HG03457 (cell line): ENCODE results near the gene KIF26B.
"Not testable (repeated sequence)": the region's sequence is repeated elsewhere in the genome, so short reads cannot be mapped to it uniquely, and the experiment has no call there.

Experiments used
- ATAC-seq: cut with Tn5 transposase; IDR thresholded peaks from one replicate; pipeline ENCODE4 v1.9.1; 2021; ENCODE audit warnings: moderate number of reproducible peaks; ENCODE audit not compliant: unreplicated experiment

Gene KIF26B

GRCh38 chr1:245154429-245155271 lies at the start of gene KIF26B:
TSS of gene KIF26B (plus strand) at chr1:245154985. CDS start at chr1:245155425, 440 bp downstream.
- ATAC-seq: no peak

- ATAC-seq: no peak
These were observed 49.7 kb upstream of the KIF26B start for GRCh38 chr1:245105042-245105441.

GRCh38 chr1:245105815-245106410 lies 48.9 kb upstream of the KIF26B start:
- ATAC-seq: no peak

GRCh38 chr1:245107776-245108114 lies 47.0 kb upstream of the KIF26B start:
- ATAC-seq: no peak

- ATAC-seq: no peak
These were observed 46.5 kb upstream of the KIF26B start for GRCh38 chr1:245108246-245108645.

- no peak for ATAC-seq
These were observed 45.9 kb upstream of the KIF26B start for GRCh38 chr1:245108909-245109308.

GRCh38 chr1:245110406-245110805 lies 44.4 kb upstream of the KIF26B start:
- no peak for ATAC-seq

- no peak for ATAC-seq
These were observed 43.7 kb upstream of the KIF26B start for GRCh38 chr1:245111073-245111472.

- no peak for ATAC-seq
These were observed 41.1 kb upstream of the KIF26B start for GRCh38 chr1:245113649-245114048.

- no peak for ATAC-seq
These were observed 38.7 kb upstream of the KIF26B start for GRCh38 chr1:245116131-245116530.

GRCh38 chr1:245116751-245117150 lies 38.0 kb upstream of the KIF26B start:
- ATAC-seq: no peak

GRCh38 chr1:245118066-245118465 lies 36.7 kb upstream of the KIF26B start:
- ATAC-seq: no peak

GRCh38 chr1:245118806-245119205 lies 36.0 kb upstream of the KIF26B start:
- ATAC-seq: no peak

GRCh38 chr1:245121523-245121922 lies 33.3 kb upstream of the KIF26B start:
- no peak for ATAC-seq

GRCh38 chr1:245124241-245124640 lies 30.5 kb upstream of the KIF26B start:
- ATAC-seq: no peak

- ATAC-seq: no peak
These were observed 30.1 kb upstream of the KIF26B start for GRCh38 chr1:245124644-245125043.

- no peak for ATAC-seq
These were observed 28.3 kb upstream of the KIF26B start for GRCh38 chr1:245126530-245126929.

GRCh38 chr1:245128381-245129101 lies 26.2 kb upstream of the KIF26B start:
- ATAC-seq: no peak

GRCh38 chr1:245129319-245130240 lies 25.2 kb upstream of the KIF26B start:
- ATAC-seq: no peak

GRCh38 chr1:245130281-245131025 lies 24.3 kb upstream of the KIF26B start:
- not testable (repeated sequence) for ATAC-seq
